ENCODE results near the gene ZNF425.
"Not testable (repeated sequence)": the region's sequence is repeated elsewhere in the genome, so short reads cannot be mapped to it uniquely, and the experiment has no call there.

ZNF425 gene

GRCh38 chr7:149125863-149126661, at the start of gene ZNF425:
Gene ZNF425, minus strand, starts transcription at chr7:149126324. Its CDS starts 111 bp downstream, at chr7:149126213.
- DNase-seq (ENCODE audit: low spot score): peak; percentile 93

- no peak for DNase-seq (ENCODE audit: low spot score)
Measured at GRCh38 chr7:149175150-149175549, 49.0 kb upstream of the ZNF425 start.

- no peak for DNase-seq (ENCODE audit: low spot score)
Measured at GRCh38 chr7:149172534-149172920, 46.4 kb upstream of the ZNF425 start.

GRCh38 chr7:149171892-149172533, 45.9 kb upstream of the ZNF425 start:
- DNase-seq (ENCODE audit: low spot score): no peak

- DNase-seq (ENCODE audit: low spot score): no peak
Measured at GRCh38 chr7:149166630-149167352, 40.7 kb upstream of the ZNF425 start.

- no peak for DNase-seq (ENCODE audit: low spot score)
Measured at GRCh38 chr7:149166142-149166541, 40.0 kb upstream of the ZNF425 start.

- DNase-seq (ENCODE audit: low spot score): no peak
Measured at GRCh38 chr7:149161241-149161848, 35.2 kb upstream of the ZNF425 start.

GRCh38 chr7:149156898-149157297, 30.8 kb upstream of the ZNF425 start:
- no peak for DNase-seq (ENCODE audit: low spot score)

GRCh38 chr7:149154056-149154455, 27.9 kb upstream of the ZNF425 start:
- no peak for DNase-seq (ENCODE audit: low spot score)

GRCh38 chr7:149153346-149153745, 27.2 kb upstream of the ZNF425 start:
- no peak for DNase-seq (ENCODE audit: low spot score)

GRCh38 chr7:149150981-149151380, 24.9 kb upstream of the ZNF425 start:
- DNase-seq (ENCODE audit: low spot score): no peak

- DNase-seq (ENCODE audit: low spot score): peak; percentile 67
Measured at GRCh38 chr7:149147752-149148653, 21.9 kb upstream of the ZNF425 start.

GRCh38 chr7:149147072-149147751, 21.1 kb upstream of the ZNF425 start, which contains the start of gene ZNF398:
Gene ZNF398, plus strand, starts transcription at chr7:149147453. Its CDS starts 290 bp downstream, at chr7:149147743.
- peak; percentile 94 for DNase-seq (ENCODE audit: low spot score)

- peak; percentile 30 for DNase-seq (ENCODE audit: low spot score)
Measured at GRCh38 chr7:149145031-149145845, 19.1 kb upstream of the ZNF425 start.

GRCh38 chr7:149144436-149144922, 18.4 kb upstream of the ZNF425 start:
- not testable (repeated sequence) for DNase-seq (ENCODE audit: low spot score)

- no peak for DNase-seq (ENCODE audit: low spot score)
Measured at GRCh38 chr7:149141893-149142292, 15.8 kb upstream of the ZNF425 start.

- no peak for DNase-seq (ENCODE audit: low spot score)
Measured at GRCh38 chr7:149140831-149141230, 14.7 kb upstream of the ZNF425 start.

GRCh38 chr7:149136118-149136517, 10.0 kb upstream of the ZNF425 start:
- DNase-seq (ENCODE audit: low spot score): no peak

GRCh38 chr7:149133028-149133710, 7.0 kb upstream of the ZNF425 start:
- DNase-seq (ENCODE audit: low spot score): no peak

Data from germinal center (tissue), 1 donor.